GM10266 (cell line): ENCODE results near the gene NPAS2.

Source experiments
- DNase-seq: peaks from one replicate; pipeline ENCODE4 v3.0.0; 2012; ENCODE audit errors: extremely low spot score
- CTCF ChIP-seq: IDR thresholded peaks from 2 replicates; pipeline ENCODE4 v1.5.1; 2012; ENCODE audit warnings: mild to moderate bottlenecking, low read depth; ENCODE audit not compliant: control insufficient read depth, insufficient read depth; ENCODE audit errors: missing control alignments

NPAS2 gene

GRCh38 chr2:100840519-100840918 lies 20.6 kb downstream of the NPAS2 start:
- no peak for DNase-seq
- TF ChIP-seq CTCF = no peak

- no peak for TF ChIP-seq CTCF
- DNase-seq = no peak
These were observed 22.4 kb downstream of the NPAS2 start for GRCh38 chr2:100842241-100842922.

DNA sequence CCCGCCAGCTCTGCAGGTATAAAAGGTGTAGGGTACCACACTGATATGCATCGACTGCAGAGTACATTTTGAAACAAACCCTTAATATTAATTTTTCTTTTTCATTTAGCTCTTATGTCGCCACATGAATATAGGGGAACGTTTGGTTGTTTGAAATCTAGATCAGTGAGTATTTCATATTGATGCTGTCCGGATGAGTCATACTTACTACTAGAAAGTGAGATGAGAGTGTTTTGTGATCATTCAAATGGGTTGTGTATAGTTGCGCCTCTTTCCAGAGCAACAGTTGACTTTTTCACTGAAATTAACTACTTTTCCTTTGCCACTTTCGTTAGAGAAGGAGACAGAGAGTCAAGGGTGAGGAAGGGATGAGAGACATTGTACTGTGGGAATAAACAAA lies 24.6 kb downstream of the NPAS2 start:
- TF ChIP-seq CTCF = no peak
- DNase-seq = no peak

- TF ChIP-seq CTCF = no peak
- no peak for DNase-seq
These were observed 25.4 kb downstream of the NPAS2 start for GRCh38 chr2:100845141-100845991.

GRCh38 chr2:100846716-100847115 lies 26.8 kb downstream of the NPAS2 start:
- TF ChIP-seq CTCF = no peak
- DNase-seq = no peak

GRCh38 chr2:100852447-100852846 lies 32.5 kb downstream of the NPAS2 start:
- DNase-seq = no peak
- no peak for TF ChIP-seq CTCF
